Measurements from ENCODE around the gene CAPN15.
"Not testable (repeated sequence)": the region's sequence is repeated elsewhere in the genome, so short reads cannot be mapped to it uniquely, and the experiment has no call there.

The CAPN15 gene

DNA sequence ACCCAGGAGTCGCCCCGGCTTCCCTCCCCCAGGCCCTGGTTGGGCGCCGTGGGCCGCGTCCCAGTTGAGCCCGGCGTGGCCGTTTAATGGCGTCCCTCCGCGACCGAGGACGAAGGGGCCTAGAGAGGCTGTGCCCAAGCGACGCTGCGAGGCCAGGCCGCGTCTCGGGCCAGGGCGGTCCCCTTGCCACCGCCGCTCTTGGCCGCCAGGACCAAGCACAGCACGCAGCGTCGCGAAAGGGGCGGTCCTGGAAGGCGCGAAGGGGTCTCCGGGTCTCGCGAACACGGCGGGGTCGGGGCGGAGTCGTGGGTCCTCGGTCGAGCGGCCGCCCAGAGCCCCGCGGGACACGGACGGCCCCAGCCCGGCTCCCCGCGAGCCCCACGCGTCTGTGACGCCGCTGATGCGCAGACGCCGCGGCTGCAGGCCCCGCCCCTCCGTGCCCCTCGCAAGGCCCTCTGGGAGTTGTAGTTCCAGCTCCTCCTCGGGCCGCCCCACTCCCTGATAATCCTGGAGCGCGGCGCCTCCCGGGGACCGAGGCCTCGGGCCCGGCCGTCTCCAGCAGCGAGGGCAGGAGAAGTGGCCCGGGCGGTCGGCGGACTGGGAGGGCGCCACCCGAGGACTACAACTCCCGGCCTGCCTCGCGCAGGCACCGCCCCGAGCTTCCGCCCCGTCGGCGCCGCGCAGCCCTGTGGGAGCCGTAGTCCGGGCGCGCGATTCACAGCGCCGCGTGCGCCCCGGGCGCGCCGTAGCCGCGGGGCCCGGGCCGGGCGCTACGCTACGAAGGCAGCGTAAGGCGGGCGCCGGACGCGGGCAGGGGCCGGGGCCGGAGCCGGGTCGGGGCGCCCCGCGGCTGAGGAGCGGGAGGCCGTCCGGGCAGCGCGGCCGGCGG, at the start of gene CAPN15:
CAPN15 (plus strand) TSS at position 698 of the 889 bp plus-strand sequence. CDS start 19,127 bp downstream, outside the sequence.
- peak; percentile 84 for DNase-seq

DNA sequence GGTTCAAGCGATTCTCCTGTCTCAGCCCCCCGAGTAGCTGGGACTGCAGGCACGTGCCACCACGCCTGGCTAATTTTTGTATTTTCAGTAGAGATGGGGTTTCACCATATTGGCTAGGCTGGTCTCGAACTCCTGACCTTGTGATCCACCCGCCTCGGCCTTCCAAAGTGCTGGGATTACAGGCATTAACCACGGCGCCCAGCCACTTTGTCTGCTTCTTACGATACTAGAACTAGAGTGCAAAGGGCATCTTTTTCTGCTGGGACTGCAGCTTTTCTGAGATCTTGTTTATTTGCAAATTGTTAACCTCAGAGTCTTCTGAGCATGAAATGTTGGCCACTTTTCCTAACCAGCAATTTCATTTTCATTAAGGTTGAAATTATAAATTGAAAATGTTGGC, 49.2 kb upstream of the CAPN15 start:
- DNase-seq, result not testable (repeated sequence)

DNA sequence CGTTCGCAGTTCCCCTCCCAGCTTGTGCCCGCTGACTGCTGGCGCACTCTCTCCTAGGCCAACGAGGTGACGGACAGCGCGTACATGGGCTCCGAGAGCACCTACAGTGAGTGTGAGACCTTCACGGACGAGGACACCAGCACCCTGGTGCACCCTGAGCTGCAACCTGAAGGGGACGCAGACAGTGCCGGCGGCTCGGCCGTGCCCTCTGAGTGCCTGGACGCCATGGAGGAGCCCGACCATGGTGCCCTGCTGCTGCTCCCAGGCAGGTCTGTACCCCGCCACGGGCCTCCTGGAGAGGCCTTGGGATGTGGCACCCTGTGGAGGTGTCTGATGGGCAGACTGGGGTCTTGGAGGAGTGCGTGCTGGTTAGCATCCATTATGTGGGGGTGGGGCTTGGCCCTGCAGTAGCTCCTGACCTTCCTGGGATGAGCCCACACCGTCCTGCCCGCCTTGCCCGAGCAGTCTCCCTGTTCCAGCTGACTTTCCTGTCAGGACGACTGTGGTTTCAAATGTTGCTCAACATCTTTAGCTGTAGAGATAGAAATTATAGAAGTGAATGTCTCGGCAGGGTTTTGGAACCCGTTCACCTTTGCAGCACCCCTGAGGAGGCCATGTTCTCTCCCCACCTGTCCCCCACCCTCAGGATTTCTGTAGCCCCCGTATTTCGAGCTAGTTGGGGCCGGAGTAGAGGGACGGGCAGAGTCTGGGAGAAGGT, 44.9 kb upstream of the CAPN15 start:
- DNase-seq, result no peak

DNA sequence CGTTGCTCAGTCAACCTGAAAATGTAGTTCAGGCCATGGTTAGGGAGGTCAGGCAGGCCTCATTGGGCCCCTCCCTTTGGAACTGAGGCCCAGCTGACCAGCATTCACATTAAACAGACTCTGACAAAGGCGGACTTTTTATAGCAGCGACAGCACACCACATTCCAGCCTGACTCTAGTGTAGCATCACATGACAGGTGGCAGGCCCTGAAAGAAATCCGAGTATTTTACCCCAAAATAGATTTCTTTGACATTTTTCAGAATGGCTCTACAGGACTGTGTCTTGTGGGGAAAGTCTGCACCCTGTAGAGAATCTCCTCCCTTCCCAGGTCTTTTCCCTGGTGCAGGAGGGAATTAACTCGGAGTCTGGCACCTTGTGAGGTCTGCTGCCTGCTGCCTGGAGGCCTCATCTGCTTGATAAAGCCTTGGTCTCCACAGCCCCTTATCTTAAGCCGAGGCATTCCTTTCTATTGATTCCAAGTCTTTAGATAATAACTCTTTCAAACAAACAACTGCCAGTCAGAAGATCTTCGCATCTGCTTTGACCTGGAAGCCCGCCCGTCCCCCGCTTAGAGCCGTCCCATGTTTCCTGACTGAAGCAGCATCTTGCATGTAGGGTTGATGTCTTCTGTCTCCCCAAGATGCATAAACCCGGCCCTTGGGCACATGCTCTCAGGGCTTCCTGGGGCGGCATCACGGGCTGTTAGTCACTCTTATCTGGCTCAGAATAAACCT, 44.0 kb upstream of the CAPN15 start:
- DNase-seq, result no peak

DNA sequence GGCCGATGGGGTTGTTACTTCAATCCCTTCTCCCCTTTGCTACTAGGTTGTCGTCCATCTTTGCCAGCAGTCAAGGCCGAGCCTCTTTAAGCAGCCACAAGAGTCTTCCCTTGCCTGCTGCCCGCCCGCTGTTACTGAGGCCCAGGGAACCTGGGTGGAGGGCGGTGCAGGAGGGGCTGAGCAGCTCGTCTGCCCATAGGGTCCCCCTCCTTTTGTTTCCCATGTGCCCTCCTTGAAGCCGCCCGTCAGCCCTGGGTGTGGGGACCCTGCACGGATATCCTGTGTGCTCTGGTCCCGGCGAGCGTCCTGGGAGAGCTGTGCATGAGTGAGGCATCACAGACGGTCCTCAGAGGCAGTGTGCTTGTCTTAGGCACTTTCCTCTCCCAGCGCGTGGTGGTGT, 37.9 kb upstream of the CAPN15 start:
- DNase-seq, result no peak

DNA sequence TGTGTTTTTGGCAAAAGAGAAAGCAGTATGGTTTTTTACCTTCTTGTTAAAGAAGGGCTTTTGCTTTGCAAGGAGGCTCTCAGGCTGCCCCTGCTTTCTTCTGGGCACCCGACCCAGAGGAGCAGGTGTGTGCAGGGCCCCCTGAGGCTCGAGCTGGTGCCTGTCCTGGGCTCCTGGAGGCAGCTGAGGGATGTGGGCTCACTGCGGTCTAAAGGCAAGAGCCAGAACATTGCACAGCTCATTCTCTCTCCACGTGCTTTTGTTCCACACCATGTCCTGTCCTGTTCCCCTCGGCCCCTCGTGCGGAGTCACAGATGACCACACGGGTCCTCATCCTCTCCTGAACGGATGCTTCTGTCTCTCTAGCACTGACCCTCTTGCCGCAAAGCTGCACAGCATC, 36.7 kb upstream of the CAPN15 start:
- no peak for DNase-seq

DNA sequence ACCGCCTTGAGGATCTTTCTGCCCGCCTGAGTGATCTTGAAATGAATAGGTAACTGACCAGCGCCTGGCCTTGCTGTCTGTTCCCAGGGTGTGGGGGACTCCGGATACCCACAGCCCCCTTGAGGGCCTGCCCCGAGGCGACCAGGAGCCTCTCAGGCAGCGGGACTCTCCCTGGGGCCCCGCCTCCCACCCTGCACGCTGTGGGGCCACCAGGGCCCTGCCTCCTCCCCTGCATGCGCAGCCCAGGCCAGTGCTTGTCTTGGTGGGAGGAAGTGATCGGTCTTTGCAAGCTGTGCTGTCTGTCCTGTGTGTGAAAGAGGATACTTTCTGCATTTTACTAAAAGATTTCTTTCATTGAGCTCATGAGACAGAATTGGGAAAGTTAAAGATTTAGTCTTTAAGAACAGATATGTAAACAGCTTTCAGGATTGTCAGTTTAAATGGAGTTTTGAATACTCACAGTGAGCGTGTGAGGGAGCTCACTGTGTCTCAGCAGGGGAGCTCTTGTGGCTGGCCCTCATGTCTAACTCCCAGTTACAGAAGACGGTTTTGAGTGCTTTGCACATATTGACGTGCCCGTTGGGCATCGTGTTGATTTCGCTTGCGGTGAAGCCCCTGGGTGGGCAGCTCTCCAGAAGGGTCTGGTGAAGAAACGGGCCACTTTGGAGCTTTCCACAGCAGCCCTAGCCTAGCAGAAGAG, 36.1 kb upstream of the CAPN15 start:
- DNase-seq, result no peak

DNA sequence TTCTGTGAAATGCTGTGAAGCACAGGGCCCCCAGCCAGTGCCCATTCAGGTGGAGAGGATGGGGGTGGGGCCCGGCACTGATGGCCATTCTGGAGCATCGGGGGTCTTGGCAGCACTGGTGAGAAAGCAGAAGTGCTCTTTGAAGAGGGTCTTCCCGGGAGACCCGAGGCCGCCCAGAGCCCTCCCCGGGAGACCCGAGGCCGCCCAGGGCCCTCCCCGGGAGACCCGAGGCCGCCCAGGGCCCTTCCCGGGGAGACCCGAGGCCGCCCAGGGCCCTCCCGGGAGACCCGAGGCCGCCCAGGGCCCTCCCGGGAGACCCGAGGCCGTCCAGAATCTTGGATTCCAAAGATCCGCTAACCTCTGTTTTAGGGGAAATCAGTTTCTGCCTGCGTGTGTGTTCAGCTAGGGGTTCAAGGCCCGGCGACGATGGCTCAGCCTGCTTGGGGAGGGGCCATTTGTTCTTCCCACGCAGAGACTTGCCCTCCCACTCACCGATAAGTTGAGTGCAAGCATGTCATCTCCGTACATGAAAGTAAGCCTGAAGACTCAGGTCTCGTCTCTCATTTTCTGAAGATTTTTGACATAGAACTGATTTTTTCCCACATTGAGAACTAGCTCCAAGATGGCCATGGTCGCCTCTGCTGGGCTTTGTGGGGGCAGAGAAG, 35.2 kb upstream of the CAPN15 start:
- DNase-seq, result no peak

DNA sequence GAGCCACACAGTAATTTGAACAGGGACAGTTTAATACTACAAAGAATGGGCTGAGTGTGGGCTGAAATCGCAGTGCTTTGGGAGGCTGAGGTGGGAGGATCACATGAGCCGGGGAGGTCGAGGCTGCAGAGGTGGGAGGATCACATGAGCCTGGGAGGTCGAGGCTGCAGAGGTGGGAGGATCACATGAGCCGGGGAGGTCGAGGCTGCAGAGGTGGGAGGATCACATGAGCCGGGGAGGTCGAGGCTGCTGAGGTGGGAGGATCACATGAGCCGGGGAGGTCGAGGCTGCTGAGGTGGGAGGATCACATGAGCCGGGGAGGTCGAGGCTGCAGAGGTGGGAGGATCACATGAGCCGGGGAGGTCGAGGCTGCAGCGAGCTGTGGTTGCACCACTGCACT, 32.8 kb upstream of the CAPN15 start:
- not testable (repeated sequence) for DNase-seq

DNA sequence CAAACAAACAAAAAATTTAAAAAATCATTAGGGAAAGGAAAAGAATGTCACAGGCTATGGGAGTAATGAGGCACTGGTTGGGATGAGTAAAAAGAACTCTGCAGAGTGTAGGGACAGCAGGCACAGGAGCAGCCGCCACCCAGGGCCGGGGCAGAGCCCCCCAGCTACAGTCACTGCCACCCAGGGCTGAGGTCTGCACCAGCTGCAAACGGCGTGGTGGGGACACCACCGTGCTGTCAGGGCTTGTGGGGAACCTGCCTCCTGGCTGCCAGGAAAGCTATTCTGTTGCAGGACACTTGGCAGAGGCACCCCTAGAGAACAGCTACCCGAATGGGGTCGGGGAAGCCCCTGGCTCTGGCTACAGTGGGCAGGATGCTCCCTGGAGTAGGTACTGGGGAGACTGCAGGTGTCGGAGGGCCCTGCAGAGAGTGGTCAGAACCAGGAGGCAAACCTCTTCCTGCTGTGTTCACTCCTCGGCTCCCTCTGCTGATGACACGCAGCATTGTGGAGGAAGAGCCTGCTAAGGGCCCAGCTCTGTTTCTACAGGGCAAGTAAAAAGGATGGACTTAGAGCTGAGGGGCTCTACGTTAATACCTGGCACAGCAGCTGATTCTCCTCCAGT, 32.3 kb upstream of the CAPN15 start:
- DNase-seq, result peak; percentile 19

DNA sequence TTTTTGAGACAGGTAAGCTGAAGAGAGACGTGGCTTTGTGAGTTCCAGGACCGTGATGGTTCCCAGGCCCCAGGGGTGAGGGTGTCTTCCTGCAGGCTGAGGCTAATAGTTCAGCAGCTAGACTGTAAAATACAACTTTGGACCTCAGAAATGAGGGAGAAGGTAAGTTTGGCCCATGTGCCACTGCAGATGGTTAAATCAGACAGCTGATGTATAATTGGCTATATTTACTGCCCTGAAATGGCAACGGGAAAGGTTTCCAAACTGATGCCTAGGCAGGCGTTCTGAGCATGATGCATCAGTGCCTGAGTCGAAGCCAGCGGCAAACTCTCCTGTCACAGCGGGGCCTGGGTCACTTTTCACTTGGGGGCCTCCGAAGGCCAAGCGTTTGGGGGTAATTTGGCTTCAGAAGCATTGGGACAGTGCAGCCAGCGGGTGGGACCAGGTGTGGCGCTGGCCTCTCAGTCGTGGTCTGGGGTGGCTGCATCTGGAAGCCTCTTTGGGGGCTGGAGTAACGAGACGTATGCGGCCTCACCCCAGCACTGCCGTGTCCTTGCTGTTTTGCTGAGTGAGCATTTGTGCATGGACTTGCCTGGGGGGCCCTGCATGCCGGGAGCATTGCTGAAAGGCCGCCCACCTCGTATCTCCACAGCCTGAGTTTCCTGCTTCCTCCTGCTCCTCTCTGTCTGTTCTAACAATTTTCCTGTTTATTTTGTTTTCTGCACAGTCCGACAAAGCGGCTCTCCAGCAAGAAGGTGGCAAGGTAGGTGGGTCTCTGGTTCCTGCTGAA, 31.2 kb upstream of the CAPN15 start:
- DNase-seq, result no peak

DNA sequence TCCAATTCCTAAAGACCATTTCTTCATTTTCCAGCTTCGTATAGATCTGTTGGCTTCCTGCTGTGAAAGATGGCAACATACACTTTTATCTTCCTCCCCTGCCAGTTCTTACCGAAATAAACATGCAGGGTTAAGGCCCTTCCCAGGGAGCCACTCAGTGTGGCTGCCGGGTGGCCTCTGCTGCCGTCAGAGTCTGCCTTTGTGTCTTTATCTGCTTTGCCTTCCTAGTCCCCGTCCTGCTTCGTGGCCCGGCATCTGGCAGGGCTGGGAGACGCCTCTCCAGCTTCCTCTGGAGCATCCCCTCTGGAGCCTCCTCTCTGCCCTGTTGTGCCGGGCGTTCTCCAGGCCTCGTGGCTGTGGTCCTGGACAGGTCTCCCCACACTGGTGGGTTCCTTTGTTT, 30.3 kb upstream of the CAPN15 start:
- DNase-seq, result no peak

DNA sequence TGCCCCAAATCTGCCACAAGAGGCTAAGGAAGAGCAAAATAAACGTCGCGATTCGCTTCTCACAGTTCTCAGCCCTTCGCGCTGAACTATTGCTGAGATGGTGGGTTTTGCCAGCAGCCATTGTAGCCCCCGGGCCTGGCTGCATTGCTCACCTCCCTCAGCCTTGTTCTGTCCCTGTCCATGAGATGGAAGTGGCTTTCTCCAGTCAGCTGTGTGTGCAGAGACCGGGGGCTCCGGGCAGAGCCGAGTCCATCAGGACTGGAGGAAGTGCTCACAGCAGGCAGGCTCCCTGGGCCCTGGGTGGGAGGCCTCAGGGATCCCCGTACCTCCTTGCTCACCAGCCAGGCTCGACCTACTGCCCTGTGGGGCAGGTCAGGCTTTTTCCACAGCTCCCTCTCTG, 27.6 kb upstream of the CAPN15 start:
- DNase-seq, result no peak

DNA sequence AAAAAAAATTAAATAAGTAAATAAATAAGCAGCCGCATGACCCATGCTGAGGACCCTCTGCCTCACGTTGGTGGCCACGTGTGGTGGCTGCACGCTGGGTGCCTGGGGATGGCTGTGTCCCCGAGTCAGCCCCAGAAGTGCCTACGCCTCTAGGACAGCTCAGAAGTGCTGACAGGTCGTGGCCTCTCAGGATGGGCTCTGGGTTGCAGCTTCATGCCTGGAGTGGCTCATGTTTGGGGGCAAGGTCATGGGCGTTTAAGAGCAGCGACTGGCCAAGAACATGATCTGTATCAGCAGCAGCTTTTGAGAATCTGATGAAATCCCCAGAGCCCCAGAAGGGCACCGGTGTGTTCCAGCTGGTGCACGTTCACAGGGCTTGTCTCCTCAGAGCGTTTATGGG, 26.8 kb upstream of the CAPN15 start:
- no peak for DNase-seq

DNA sequence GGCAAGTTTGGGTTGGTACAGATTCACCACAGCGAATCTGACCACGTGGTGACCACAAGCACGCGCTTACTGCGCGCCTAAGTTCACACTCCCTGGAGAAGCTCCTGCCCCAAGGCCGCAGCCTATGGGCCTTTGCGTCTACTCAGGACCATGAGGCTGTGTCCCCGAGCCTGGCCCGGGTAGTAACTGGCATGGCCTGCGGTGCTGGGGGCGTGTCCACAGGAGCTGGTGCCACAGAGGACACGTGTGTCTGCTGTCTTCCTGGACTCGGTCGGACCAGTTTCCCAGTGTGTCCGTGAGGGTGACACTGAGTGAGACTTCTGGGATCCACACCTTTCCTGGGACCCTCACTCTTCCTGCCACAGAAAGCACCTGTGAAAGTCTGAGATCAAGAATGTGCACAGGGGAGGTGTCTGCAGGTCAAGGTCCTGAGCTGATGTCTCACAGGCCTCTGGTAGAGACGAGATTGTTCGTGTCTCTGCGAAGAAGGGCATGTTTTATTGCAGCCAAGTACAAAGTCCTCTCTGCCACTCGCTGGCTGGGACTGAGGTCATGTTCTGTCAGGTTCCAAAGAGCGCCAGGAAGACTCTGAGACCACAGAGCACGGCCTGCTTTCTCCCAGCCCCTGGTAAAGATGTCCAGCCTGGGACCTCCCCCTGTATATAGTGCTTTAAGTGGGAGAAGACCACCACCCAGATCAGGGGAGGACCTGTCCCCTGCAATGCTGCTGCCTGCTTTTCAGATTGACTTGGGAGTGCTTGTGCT, 25.2 kb upstream of the CAPN15 start:
- no peak for DNase-seq

DNA sequence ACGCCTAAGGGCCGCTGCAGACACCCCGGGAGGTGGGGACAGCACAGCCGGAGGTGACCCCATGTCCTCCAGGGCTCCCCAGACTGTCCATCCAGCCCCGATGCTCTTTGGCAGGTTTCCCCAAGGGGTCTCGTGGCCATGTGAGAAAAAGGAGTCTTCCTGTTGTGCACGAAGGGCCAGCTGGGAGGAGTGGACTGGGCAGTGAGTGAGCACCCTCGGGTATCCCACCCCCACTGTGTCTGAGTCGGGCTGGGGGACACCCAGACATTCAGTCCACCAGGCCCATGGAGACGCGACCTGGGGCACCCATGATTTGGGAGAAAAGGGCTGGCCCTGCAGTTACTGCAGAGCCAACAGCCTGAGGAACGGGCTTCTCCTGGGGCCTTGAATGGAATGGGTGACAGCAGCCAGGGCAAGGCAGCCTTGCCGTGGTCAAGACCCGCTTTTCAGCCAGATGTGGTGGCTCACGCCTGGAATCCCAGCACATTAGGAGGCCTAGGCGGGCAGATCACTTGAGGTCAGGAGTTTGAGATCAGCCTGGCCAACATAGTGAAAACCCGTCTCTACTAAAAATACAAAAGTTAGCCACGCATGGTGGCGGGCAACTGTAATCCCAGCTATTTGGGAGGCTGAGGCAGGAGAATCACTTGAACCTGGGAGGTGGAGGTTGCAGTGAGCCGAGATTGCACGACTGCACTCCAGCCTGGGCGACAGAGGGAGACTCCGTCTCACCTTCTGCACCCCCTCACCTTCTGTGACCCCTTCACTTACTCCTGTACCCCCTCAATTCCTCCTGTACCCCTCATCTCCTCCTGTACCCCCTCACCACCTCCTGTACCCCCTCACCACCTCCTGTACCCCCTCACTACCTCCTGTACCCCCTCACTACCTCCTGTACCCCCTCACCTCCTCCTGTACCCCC, 24.1 kb upstream of the CAPN15 start:
- DNase-seq, result no peak

DNA sequence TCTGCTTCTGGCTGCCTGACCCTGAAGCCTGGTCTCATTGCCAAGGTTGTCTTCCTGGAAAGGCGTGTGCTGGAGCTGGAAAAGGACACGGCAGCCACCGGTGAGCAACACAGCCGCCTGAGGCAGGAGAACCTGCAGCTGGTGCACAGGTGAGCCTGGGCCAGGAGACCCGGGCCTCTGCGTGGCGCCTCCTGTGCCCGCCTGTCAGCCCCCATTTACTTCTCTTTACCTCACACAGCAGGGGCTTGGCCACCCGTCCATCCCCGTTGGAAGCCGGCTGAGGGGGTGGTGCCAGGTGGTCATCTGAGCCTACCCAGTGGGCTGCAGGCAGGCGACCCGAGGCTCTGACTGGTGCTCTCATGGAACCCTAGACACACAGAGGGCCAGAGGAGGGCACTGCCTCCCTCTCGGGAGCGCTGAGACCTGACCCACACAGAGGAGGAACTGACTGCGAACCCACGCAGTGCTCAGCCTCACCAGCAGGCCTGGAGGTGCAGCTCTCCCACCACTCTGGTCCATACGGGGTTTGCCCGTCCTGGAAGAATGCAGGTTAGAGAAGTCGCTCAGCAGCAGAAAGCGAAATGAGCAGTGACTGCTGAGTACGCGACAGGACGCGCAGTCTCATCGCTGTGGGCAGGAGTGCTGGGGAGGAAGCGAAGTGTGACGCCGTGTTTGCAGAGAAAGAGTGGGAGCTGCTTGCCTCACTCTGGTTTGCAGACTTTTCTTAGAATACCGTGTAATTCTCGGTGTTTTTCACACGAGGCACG, 21.9 kb upstream of the CAPN15 start:
- no peak for DNase-seq

DNA sequence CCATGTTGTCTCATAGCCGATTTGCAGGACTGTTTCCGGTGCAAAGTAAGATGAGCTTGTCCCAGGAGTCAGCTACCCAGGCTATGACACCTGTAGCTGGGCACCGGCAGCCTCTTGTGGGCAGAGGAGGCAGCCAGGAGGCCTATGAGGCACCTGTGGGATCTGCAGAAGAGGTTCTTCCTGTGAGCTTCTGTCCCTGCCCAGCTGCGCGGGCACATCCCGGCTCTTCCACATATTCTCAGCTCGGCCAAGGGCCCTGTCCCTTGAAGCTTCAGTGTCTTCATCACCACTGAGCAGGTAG, 21.3 kb upstream of the CAPN15 start:
- no peak for DNase-seq

Data from DMS153 (cell line).